Caco-2 (cell line): ENCODE measurements around the gene PDE7B. TPM values are rescaled to one million over a fixed set of nuclear protein-coding genes. Genes with fewer than 3 reads are reported as not detected.

Experiments
- BruUV-seq: library from RNA; stranded (reverse); fragments of 400-500 nt; replicated peaks from 2 replicates; lab custom pipeline; 2021; lab: Mats Ljungman, UMichigan
- CTCF ChIA-PET: fragments of 300-600 bp; sonication (Branson Sonifier 250); formaldehyde crosslinking; loops from one replicate; lab custom pipeline; 2022; ENCODE audit warnings: antibody characterized with exemption; lab: Charles Lee
- POLR2A ChIA-PET: fragments of 300-600 bp; sonication (Branson Sonifier 250); formaldehyde crosslinking; loops from one replicate; lab custom pipeline; 2022; ENCODE audit warnings: antibody characterized with exemption; lab: Charles Lee
- DNase-seq, 2 experiments: peaks; one replicate each; pipeline versions ENCODE4 v3.0.0 to v3.0.0-alpha.2; 2020 to 2022
- H3K27me3 ChIP-seq: replicated peaks from 2 replicates; pipeline ENCODE4 v1.6.0; 2011; ENCODE audit warnings: low read length; ENCODE audit not compliant: control insufficient read depth, insufficient read depth
- H3K36me3 ChIP-seq: 2 replicates; pipeline ENCODE4 v1.5.1; 2011; ENCODE audit warnings: low read length; ENCODE audit not compliant: control insufficient read depth, insufficient read depth
- H3K4me1 ChIP-seq: fragments of 250-450 bp; sonication (Bioruptor Pico); 2 replicates; pipeline ENCODE4 v1.5.1; 2020; ENCODE audit warnings: mild to moderate bottlenecking
- H3K4me3 ChIP-seq: 2 replicates; pipeline ENCODE4 v1.5.1; 2011; ENCODE audit warnings: low read depth, mild to moderate bottlenecking, control low read depth, low read length
- H3K9me3 ChIP-seq: fragments of 250-450 bp; sonication (Bioruptor Pico); 2 replicates; pipeline ENCODE4 v1.5.1; 2020; ENCODE audit warnings: mild to moderate bottlenecking, moderate library complexity
- H3K27ac Mint-ChIP-seq: one replicate; pipeline ENCODE4 v1.8.0; 2022; ENCODE audit warnings: mixed read lengths; ENCODE audit not compliant: unreplicated experiment
- H3K27me3 Mint-ChIP-seq: one replicate; pipeline ENCODE4 v1.8.0; 2022; ENCODE audit warnings: mixed read lengths; ENCODE audit not compliant: insufficient read depth, unreplicated experiment
- H3K36me3 Mint-ChIP-seq: one replicate; pipeline ENCODE4 v1.8.0; 2022; ENCODE audit warnings: mild to moderate bottlenecking, mixed read lengths; ENCODE audit not compliant: insufficient read depth, unreplicated experiment
- H3K4me1 Mint-ChIP-seq: one replicate; pipeline ENCODE4 v1.8.0; 2022; ENCODE audit warnings: low read depth, mixed read lengths; ENCODE audit not compliant: unreplicated experiment
- H3K4me3 Mint-ChIP-seq: one replicate; pipeline ENCODE4 v1.8.0; 2022; ENCODE audit warnings: mild to moderate bottlenecking, moderate library complexity, mixed read lengths; ENCODE audit not compliant: unreplicated experiment
- H3K9me3 Mint-ChIP-seq: one replicate; pipeline ENCODE4 v1.8.0; 2022; ENCODE audit warnings: mixed read lengths; ENCODE audit not compliant: unreplicated experiment
- intact Hi-C: fragments of 100-400 bp; cut with micrococcal nuclease; formaldehyde crosslinking; loops from one replicate; pipeline ENCODE4 v1.10.0; 2022; ENCODE audit not compliant: unreplicated experiment
- total RNA-seq: library from RNA; stranded (reverse); gene quantifications from 2 replicates; pipeline ENCODE4 v1.2.3, GENCODE V29; 2022
- TF ChIP-seq, protein P1 (sequence below), 2 experiments: fragments of 200-600 bp in 1 of 2; IDR thresholded peaks; 1 replicate in 1 of 2; 2 replicates in 1 of 2; pipeline versions ENCODE4 v1.5.1 to v1.8.0; 2011 to 2022; ENCODE audit warnings: antibody characterized with exemption in 1 of 2, control low read depth in 1 of 2, inconsistent platforms in 1 of 2, low read depth in 1 of 2, low read length in 1 of 2, mild to moderate bottlenecking in 1 of 2, moderate library complexity in 1 of 2; ENCODE audit not compliant: insufficient read depth in 1 of 2, severe bottlenecking in 1 of 2, unreplicated experiment in 1 of 2

Gene PDE7B
- total RNA-seq, 1 experiment from 2014 or later: not detected

DNA sequence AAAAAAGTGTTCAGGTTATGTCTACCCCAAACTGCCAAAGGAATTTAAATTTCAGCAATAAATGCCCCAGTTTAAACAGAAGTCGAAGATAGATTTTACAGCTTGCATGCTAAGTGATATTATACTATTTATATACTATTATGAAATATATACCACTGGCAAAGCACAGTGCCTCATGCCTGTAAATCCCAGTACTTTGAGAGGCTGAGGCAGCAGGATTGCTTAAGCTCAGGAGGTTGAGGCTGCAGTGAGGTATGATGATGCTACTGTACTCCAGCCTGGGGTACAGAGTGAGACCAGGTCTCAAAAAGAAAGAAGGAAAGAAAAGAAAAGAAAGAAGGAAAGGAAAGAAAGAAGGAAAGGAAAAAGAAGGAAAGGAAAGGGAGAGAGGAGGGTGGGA, 296.6 kb downstream of the PDE7B start:
- intact Hi-C loops: no loop called here
- no TSS peak for BruUV-seq
- Histone ChIP-seq H3K27me3 (no peaks in the 10 kb centered on the region), H3K36me3 (no peaks in the 10 kb centered on the region), H3K4me3 (no peak overlapping the region), H3K9me3 (no peaks in the 10 kb centered on the region), H3K4me1 (no peaks in the 10 kb centered on the region)
- H3K27me3 Mint-ChIP-seq: peaks cover 2% of the 10 kb centered on the region
- no peaks in the 10 kb centered on the region for H3K36me3 Mint-ChIP-seq
- H3K9me3 Mint-ChIP-seq: no peaks in the 10 kb centered on the region
- no peak overlapping the region for H3K27ac Mint-ChIP-seq
- peaks cover 7% of the 10 kb centered on the region for H3K4me1 Mint-ChIP-seq
- POLR2A ChIA-PET: no interaction called here
- no peak for DNase-seq
- CTCF ChIA-PET: no interaction called here
- no peak overlapping the region for H3K4me3 Mint-ChIP-seq
- TF ChIP-seq, protein P1, sequence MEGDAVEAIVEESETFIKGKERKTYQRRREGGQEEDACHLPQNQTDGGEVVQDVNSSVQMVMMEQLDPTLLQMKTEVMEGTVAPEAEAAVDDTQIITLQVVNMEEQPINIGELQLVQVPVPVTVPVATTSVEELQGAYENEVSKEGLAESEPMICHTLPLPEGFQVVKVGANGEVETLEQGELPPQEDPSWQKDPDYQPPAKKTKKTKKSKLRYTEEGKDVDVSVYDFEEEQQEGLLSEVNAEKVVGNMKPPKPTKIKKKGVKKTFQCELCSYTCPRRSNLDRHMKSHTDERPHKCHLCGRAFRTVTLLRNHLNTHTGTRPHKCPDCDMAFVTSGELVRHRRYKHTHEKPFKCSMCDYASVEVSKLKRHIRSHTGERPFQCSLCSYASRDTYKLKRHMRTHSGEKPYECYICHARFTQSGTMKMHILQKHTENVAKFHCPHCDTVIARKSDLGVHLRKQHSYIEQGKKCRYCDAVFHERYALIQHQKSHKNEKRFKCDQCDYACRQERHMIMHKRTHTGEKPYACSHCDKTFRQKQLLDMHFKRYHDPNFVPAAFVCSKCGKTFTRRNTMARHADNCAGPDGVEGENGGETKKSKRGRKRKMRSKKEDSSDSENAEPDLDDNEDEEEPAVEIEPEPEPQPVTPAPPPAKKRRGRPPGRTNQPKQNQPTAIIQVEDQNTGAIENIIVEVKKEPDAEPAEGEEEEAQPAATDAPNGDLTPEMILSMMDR (IDR thresholded peaks at IDR 0.05; ENCODE audit: insufficient read depth in 1 of 2, low read depth in 1 of 2, low read length in 1 of 2, severe bottlenecking in 1 of 2, unreplicated experiment in 1 of 2): no peak

DNA sequence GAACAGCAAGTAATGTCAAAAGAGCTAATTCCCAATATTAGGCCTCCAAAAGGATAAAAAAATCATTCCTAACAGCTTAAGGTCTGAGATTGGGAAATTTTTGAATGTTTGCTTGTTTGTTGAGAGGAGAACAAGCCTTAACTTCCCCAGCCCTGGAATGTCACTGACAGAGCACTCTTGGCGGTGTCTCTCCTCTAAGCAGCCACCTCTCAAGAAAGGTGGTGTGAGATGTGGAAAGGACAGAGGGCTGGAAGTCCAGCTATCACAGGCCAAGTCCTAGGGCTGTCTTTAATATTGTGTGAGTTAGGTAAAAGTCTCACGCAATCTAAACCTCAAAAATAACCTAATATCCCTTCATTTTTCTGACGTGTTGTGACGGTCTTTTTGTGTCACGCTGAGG, 297.0 kb downstream of the PDE7B start:
- POLR2A ChIA-PET: interaction anchor here (0.5 kb wide), 1 partner anchor 103 kb away, joined by 3 read pairs; no protein-coding TSS in a partner anchor
- no peak for DNase-seq
- TF ChIP-seq, protein P1 (IDR thresholded peaks at IDR 0.05; ENCODE audit: insufficient read depth in 1 of 2, low read depth in 1 of 2, low read length in 1 of 2, severe bottlenecking in 1 of 2, unreplicated experiment in 1 of 2): no peak
- Mint-ChIP-seq H3K27ac (no peak overlapping the region), H3K27me3 (peaks cover 2% of the 10 kb centered on the region), H3K36me3 (no peaks in the 10 kb centered on the region), H3K4me3 (no peak overlapping the region), H3K9me3 (no peaks in the 10 kb centered on the region), H3K4me1 (peaks cover 7% of the 10 kb centered on the region)
- H3K4me1 ChIP-seq: no peaks in the 10 kb centered on the region
- no peaks in the 10 kb centered on the region for H3K36me3 ChIP-seq
- H3K27me3 ChIP-seq: no peaks in the 10 kb centered on the region
- no TSS peak for BruUV-seq
- intact Hi-C loops: no loop called here
- no peak overlapping the region for H3K4me3 ChIP-seq
- H3K9me3 ChIP-seq: no peaks in the 10 kb centered on the region
- CTCF ChIA-PET: no interaction called here

DNA sequence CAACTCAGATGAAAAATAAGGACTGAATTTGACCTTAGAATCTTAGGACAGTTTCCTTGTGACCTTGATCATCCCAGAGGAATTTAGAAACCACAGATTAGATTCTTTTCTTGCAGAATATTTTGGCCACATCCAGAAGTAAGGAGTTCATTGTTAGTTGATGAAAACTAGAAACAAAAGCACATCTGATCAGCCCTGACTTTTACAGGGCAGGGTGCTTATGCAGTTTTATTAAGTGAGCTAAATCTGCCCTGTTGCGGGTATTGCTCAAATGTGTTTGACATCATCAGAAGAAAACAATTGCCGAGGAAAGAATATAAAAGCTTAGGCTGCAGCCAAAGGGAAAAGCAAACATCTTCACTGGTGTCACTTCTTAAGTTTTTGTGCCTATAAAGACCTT, 297.8 kb downstream of the PDE7B start:
- ChIA-PET CTCF (no interaction called here), POLR2A (no interaction called here)
- no peak overlapping the region for H3K27ac Mint-ChIP-seq
- peaks cover 7% of the 10 kb centered on the region for H3K4me1 Mint-ChIP-seq
- H3K4me1 ChIP-seq: no peaks in the 10 kb centered on the region
- intact Hi-C loops: no loop called here
- TF ChIP-seq, protein P1 (IDR thresholded peaks at IDR 0.05; ENCODE audit: insufficient read depth in 1 of 2, low read depth in 1 of 2, low read length in 1 of 2, severe bottlenecking in 1 of 2, unreplicated experiment in 1 of 2): no peak
- H3K9me3 ChIP-seq: no peaks in the 10 kb centered on the region
- H3K36me3 Mint-ChIP-seq: no peaks in the 10 kb centered on the region
- no peak overlapping the region for H3K4me3 Mint-ChIP-seq
- BruUV-seq: no TSS peak
- no peak overlapping the region for H3K4me3 ChIP-seq
- H3K9me3 Mint-ChIP-seq: no peaks in the 10 kb centered on the region
- no peaks in the 10 kb centered on the region for H3K36me3 ChIP-seq
- no peaks in the 10 kb centered on the region for H3K27me3 ChIP-seq
- no peak for DNase-seq
- peaks cover 2% of the 10 kb centered on the region for H3K27me3 Mint-ChIP-seq
